Thoracic aorta (tissue), 2 donors: Measurements from ENCODE around the gene PTPMT1. TPM values are rescaled to one million over a fixed set of nuclear protein-coding genes. Genes with fewer than 3 reads are reported as not detected.

Source experiments
- ATAC-seq: fragments of 150-250 bp; one replicate; pipeline ENCODE4 v1.8.0; 2017; ENCODE audit warnings: low read depth; ENCODE audit not compliant: insufficient number of reproducible peaks, low FRiP score
- DNase-seq: peaks from one replicate; pipeline ENCODE4 v3.0.0-alpha.2; 2020; ENCODE audit warnings: low spot score
- H3K27ac ChIP-seq, 2 donors: fragments of 200-600 bp; sonication (generic); 1 replicate in 1 of 2; 2 replicates in 1 of 2; pipeline ENCODE4 v1.5.1; 2016; ENCODE audit warnings: mild to moderate bottlenecking in 2 of 2, moderate library complexity in 2 of 2
- H3K27me3 ChIP-seq: fragments of 200-600 bp; sonication (generic); replicated peaks from 2 replicates; pipeline ENCODE4 v1.6.0; 2016; ENCODE audit warnings: mild to moderate bottlenecking; ENCODE audit not compliant: insufficient read depth
- H3K36me3 ChIP-seq: fragments of 200-600 bp; sonication (generic); one replicate; pipeline ENCODE4 v1.5.1; 2016
- H3K4me1 ChIP-seq, 2 donors: fragments of 200-600 bp; sonication (generic); 1 replicate in 1 of 2; 2 replicates in 1 of 2; pipeline versions ENCODE4 v1.5.1 to v1.6.0; 2016; ENCODE audit warnings: low read depth in 2 of 2, mild to moderate bottlenecking in 1 of 2; ENCODE audit not compliant: control insufficient read depth in 1 of 2
- H3K4me3 ChIP-seq: fragments of 200-600 bp; sonication (generic); 2 replicates; pipeline ENCODE4 v1.5.1; 2016; ENCODE audit warnings: mild to moderate bottlenecking
- H3K9me3 ChIP-seq: fragments of 200-600 bp; sonication (generic); 2 replicates; pipeline ENCODE4 v1.5.1; 2016
- CTCF ChIP-seq: fragments of 200-600 bp; sonication (generic); IDR thresholded peaks from one replicate; pipeline ENCODE4 v1.5.1; 2019; ENCODE audit warnings: antibody characterized with exemption
- total RNA-seq, 2 donors: library from RNA; depleted of rRNA; stranded (reverse); fragments of >200 nt; gene quantifications; one replicate each; pipeline versions ENCODE4 v1.1.0 to v1.2.3, GENCODE V29; 2016

PTPMT1 gene
- total RNA-seq, 2 donors from 2014 or later = 69.9 to 112 TPM

GRCh38 chr11:47615249-47615648, 49.9 kb downstream of the PTPMT1 start:
- DNase-seq (no peak), ATAC-seq (no peak)
- TF ChIP-seq CTCF = no peak
- Histone ChIP-seq H3K4me1 (no peaks in the 10 kb centered on the region), H3K27ac (no peak overlapping the region), H3K9me3 (no peaks in the 10 kb centered on the region), H3K27me3 (no peaks in the 10 kb centered on the region), H3K4me3 (no peak overlapping the region), H3K36me3 (peaks cover 6% of the 10 kb centered on the region)

- Histone ChIP-seq H3K4me3 (no peak overlapping the region), H3K9me3 (no peaks in the 10 kb centered on the region), H3K36me3 (peaks cover 19% of the 10 kb centered on the region), H3K27ac (no peak overlapping the region), H3K4me1 (no peaks in the 10 kb centered on the region), H3K27me3 (no peaks in the 10 kb centered on the region)
- ATAC-seq (no peak), DNase-seq (no peak)
- peak; percentile 38 for TF ChIP-seq CTCF
These were observed 51.5 kb downstream of the PTPMT1 start for GRCh38 chr11:47616726-47617416.

- H3K27me3 ChIP-seq = no peaks in the 10 kb centered on the region
- no peak for DNase-seq
- no peaks in the 10 kb centered on the region for H3K4me1 ChIP-seq
- no peak for ATAC-seq
- no peaks in the 10 kb centered on the region for H3K9me3 ChIP-seq
- no peak overlapping the region for H3K4me3 ChIP-seq
- no peak overlapping the region for H3K27ac ChIP-seq
- H3K36me3 ChIP-seq = peaks cover 25% of the 10 kb centered on the region
- TF ChIP-seq CTCF = no peak
These were observed 52.0 kb downstream of the PTPMT1 start for GRCh38 chr11:47617417-47617809.

- no peaks in the 10 kb centered on the region for H3K9me3 ChIP-seq
- TF ChIP-seq CTCF = no peak
- peaks cover 36% of the 10 kb centered on the region for H3K36me3 ChIP-seq
- H3K27ac ChIP-seq = no peak overlapping the region
- H3K4me1 ChIP-seq = no peaks in the 10 kb centered on the region
- DNase-seq = no peak
- H3K27me3 ChIP-seq = no peaks in the 10 kb centered on the region
- no peak overlapping the region for H3K4me3 ChIP-seq
- ATAC-seq = no peak
These were observed 55.5 kb downstream of the PTPMT1 start for GRCh38 chr11:47620836-47621378.

Other genes starting within 250 kb of the PTPMT1 start
- not detected for gene MYBPC3, start 212.9 kb upstream of the PTPMT1 start, total RNA-seq
- 10 to 100 TPM; 35.0 to 44.4 TPM for gene SPI1, start 187.1 kb upstream of the PTPMT1 start, total RNA-seq
- gene SLC39A13, start 157.0 kb upstream of the PTPMT1 start, total RNA-seq = 100 to 1,000 TPM in 1 of 2 donors, 10 to 100 TPM in 1; 97.7 to 163 TPM
- gene PSMC3, start 139.2 kb upstream of the PTPMT1 start, total RNA-seq = 100 to 1,000 TPM; 122 to 160 TPM
- under 1 TPM in 1 of 2 donors, not detected in 1; 0.41 TPM for gene RAPSN, start 116.5 kb upstream of the PTPMT1 start, total RNA-seq
- 100 to 1,000 TPM; 112 to 114 TPM for gene CELF1, start 12.5 kb upstream of the PTPMT1 start, total RNA-seq
- 10 to 100 TPM; 14.9 to 19.1 TPM for gene KBTBD4, start 13.4 kb downstream of the PTPMT1 start, total RNA-seq
- gene NDUFS3, start 13.5 kb downstream of the PTPMT1 start, total RNA-seq = 10 to 100 TPM; 29.9 to 75.7 TPM
- gene FAM180B, start 21.1 kb downstream of the PTPMT1 start, total RNA-seq = 1 to 10 TPM in 1 of 2 donors, under 1 TPM in 1; 0.27 to 3.4 TPM
- gene C1QTNF4, start 28.8 kb downstream of the PTPMT1 start, total RNA-seq = 1 to 10 TPM; 2.0 to 2.8 TPM
- gene MTCH2, start 77.0 kb downstream of the PTPMT1 start, total RNA-seq = 10 to 100 TPM; 21.9 to 47.8 TPM
- under 1 TPM in 1 of 2 donors, not detected in 1; 0.95 TPM for gene AGBL2, start 149.8 kb downstream of the PTPMT1 start, total RNA-seq
- gene FNBP4, start 201.7 kb downstream of the PTPMT1 start, total RNA-seq = 100 to 1,000 TPM; 188 to 238 TPM